Esophagus squamous epithelium (tissue), 5 donors: ENCODE data around the gene POLL. TPM values are rescaled to one million over a fixed set of nuclear protein-coding genes. Genes with fewer than 3 reads are reported as not detected.

Source experiments
- DNase-seq: peaks from one replicate; lab custom pipeline; 2025; lab: John Stamatoyannopoulos, UW
- H3K27ac ChIP-seq, 4 donors: fragments of 200-600 bp; sonication (generic); one replicate each; pipeline ENCODE4 v1.5.1; 2016 to 2019; ENCODE audit warnings: mild to moderate bottlenecking in 1 of 4
- H3K27me3 ChIP-seq, 4 donors: fragments of 200-600 bp; sonication (generic); 1 replicate in 3 of 4; 2 replicates in 1 of 4; pipeline versions ENCODE4 v1.5.1 to v1.6.0; 2017 to 2021; ENCODE audit warnings: antibody characterized with exemption in 1 of 4
- H3K36me3 ChIP-seq, 3 donors: fragments of 200-600 bp; sonication (generic); one replicate each; pipeline ENCODE4 v1.5.1; 2016 to 2019
- H3K4me1 ChIP-seq, 3 donors: fragments of 200-600 bp; sonication (generic); one replicate each; pipeline ENCODE4 v1.5.1; 2017 to 2019
- H3K4me3 ChIP-seq, 4 donors: fragments of 200-600 bp; sonication (generic); 1 replicate in 3 of 4; 2 replicates in 1 of 4; pipeline ENCODE4 v1.5.1; 2016 to 2019; ENCODE audit warnings: mild to moderate bottlenecking in 2 of 4, moderate library complexity in 1 of 4
- H3K9me3 ChIP-seq, 3 donors: fragments of 200-600 bp; sonication (generic); one replicate each; pipeline ENCODE4 v1.5.1; 2016 to 2019
- POLR2A ChIP-seq, 4 donors: fragments of 450-650 bp; IDR thresholded peaks; one replicate each; pipeline ENCODE4 v1.6.1; 2017; ENCODE audit warnings: antibody characterized with exemption in 4 of 4, mild to moderate bottlenecking in 4 of 4, moderate library complexity in 3 of 4
- WGBS, 2 donors: methylation state at CpG; one replicate each; pipeline ENCODE4 v1.1.5; 2018; 5-methylcytosine and 5-hydroxymethylcytosine counted together
- intact Hi-C: fragments of 100-400 bp; cut with DNase I; formaldehyde crosslinking; loops from one replicate; pipeline ENCODE4 v1.15.0; 2022
- total RNA-seq, 4 donors: library from RNA; depleted of rRNA; stranded (reverse); fragments of >200 nt; gene quantifications; one replicate each; pipeline ENCODE4 v1.1.0, GENCODE V29; 2016
- TF ChIP-seq, protein P1 (sequence below), 6 experiments: fragments of 450-650 bp in 4 of 6; fragments of 200-600 bp in 2 of 6; sonication (generic) in 2 of 6; IDR thresholded peaks; one replicate each; pipeline ENCODE4 v1.5.1; 2016 to 2019; ENCODE audit warnings: antibody characterized with exemption in 6 of 6, mild to moderate bottlenecking in 4 of 6, moderate library complexity in 4 of 6
- donor health status: DM: yes; HTN: yes; CAD: no.

The POLL gene
- total RNA-seq, 4 donors from 2014 or later: 10.5 to 23.7 (median 15.0) TPM

DNA sequence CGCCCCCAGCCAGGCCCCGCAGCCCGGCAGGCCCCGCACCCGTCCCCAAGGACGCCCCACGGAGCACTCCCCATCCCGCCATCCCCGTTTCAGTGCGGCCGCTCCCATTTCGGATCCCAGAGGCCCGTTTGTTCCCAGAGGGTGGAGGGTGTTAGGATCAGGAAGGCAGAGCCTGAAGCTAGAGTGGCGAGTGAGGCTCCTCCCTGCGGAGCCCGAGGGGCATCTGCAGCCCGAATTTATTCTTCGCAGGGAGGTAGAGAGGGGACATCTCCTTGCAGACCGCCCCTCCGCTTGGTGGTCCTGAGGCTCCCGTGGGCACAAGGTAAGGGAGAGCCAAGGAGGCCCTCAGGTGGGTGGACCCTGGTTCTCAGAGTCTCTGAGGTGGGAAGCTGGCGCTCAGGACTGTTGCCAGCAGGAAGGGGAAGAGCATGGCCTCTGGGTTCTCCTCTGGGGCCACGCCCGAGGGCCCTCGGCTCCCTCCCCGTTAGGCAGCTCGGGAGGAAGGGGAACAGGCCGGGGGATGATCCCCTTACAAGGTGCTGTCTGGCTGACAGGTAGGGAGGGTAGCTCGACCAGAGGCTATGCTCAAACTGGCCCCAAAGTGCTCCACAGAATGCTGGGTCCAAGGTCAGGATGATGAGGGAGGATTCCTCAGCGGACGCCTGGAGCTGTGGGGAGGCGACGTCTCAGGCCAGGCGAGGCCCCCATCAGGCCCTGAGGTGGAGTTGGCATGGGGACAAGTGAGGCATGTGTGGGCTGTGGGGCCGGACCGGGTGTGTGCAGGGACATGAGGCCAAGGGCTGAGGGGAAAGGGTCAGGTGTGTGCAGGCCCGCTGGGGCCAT, 17.4 kb downstream of the POLL start:
- Histone ChIP-seq H3K4me1 (peaks cover 19 to 32% (median 22%) of the 10 kb centered on the region in 3 donors), H3K36me3 (no peaks in the 10 kb centered on the region), H3K9me3 (peaks cover 0 to 12% (median 7%) of the 10 kb centered on the region in 3 donors), H3K27me3 (peaks cover 0 to 58% (median 13%) of the 10 kb centered on the region in 4 donors), H3K4me3 (peak overlapping the region; percentile 45 to 74 (median 66)), H3K27ac (peak overlapping the region in 2 of 4 donors; percentile 61 to 74)
- intact Hi-C loops: loop anchor here (10.0 kb wide), 1 partner anchor 276 kb away; no protein-coding TSS in a partner anchor
- WGBS, 2 donors: 2 to 48% methylated on average over 6 of the region's 37 CpGs
- TF ChIP-seq, protein P1, sequence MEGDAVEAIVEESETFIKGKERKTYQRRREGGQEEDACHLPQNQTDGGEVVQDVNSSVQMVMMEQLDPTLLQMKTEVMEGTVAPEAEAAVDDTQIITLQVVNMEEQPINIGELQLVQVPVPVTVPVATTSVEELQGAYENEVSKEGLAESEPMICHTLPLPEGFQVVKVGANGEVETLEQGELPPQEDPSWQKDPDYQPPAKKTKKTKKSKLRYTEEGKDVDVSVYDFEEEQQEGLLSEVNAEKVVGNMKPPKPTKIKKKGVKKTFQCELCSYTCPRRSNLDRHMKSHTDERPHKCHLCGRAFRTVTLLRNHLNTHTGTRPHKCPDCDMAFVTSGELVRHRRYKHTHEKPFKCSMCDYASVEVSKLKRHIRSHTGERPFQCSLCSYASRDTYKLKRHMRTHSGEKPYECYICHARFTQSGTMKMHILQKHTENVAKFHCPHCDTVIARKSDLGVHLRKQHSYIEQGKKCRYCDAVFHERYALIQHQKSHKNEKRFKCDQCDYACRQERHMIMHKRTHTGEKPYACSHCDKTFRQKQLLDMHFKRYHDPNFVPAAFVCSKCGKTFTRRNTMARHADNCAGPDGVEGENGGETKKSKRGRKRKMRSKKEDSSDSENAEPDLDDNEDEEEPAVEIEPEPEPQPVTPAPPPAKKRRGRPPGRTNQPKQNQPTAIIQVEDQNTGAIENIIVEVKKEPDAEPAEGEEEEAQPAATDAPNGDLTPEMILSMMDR (IDR thresholded peaks at IDR 0.05): no peak
- no peak for TF ChIP-seq POLR2A (IDR thresholded peaks at IDR 0.05)
- no peak for DNase-seq

DNA sequence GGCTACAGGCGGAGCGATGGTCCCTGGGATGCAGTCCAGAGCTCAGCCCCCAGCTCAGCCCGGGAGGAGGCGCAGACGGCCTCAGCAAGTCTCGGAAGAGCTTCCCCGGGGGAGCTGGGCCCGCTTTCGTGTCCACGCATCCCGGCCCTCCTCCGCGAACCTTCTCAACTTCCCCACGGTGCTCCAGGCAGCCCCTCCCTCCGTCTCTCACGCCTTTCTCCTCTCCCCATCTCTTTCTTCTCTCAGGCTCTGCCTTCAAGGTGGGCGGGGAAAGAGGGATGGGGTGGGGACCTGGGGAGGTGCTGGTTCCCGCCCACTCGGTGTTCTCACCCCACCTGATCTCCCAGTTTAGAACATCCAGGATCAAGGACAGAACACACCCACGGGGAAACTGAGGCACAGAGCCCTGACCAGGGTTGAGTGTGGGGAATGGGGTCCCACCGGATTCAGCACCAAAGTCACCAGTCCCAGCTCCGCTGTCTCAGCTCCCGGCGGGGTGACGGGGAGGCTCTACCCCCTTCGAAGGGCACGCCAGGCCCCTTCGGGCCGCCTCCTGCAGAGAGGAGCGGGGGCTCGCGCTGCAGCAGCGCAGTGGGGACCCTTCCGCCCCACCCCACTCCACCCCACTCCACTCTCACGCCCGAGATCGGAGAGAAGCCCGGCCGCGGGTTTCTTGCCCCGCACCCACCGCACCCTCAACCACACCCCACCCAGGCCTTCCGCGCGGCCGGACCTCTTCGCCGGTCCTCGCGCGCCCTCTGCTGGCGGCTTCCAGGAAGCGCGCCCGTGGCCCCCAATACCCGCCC, 18.2 kb downstream of the POLL start:
- H3K27me3 ChIP-seq: peaks cover 4 to 66% (median 15%) of the 10 kb centered on the region in 4 donors
- peaks cover 19 to 32% (median 22%) of the 10 kb centered on the region in 3 donors for H3K4me1 ChIP-seq
- peak overlapping the region; percentile 45 to 74 (median 66) for H3K4me3 ChIP-seq
- peak overlapping the region in 3 of 4 donors; percentile 61 to 74 (median 66) for H3K27ac ChIP-seq
- 1 to 2% methylated on average over 22 to 30 of the region's 56 CpGs for WGBS, 2 donors
- TF ChIP-seq, protein P1 (IDR thresholded peaks at IDR 0.05): peak; percentile 79 to 96 (median 85)
- no peak for TF ChIP-seq POLR2A (IDR thresholded peaks at IDR 0.05)
- intact Hi-C loops: loop anchor here (5.0 to 10.0 kb wide), 2 partner anchors 275 to 353 kb away; no protein-coding TSS in a partner anchor
- no peaks in the 10 kb centered on the region for H3K36me3 ChIP-seq
- DNase-seq: no peak
- H3K9me3 ChIP-seq: peaks cover 0 to 12% (median 7%) of the 10 kb centered on the region in 3 donors

DNA sequence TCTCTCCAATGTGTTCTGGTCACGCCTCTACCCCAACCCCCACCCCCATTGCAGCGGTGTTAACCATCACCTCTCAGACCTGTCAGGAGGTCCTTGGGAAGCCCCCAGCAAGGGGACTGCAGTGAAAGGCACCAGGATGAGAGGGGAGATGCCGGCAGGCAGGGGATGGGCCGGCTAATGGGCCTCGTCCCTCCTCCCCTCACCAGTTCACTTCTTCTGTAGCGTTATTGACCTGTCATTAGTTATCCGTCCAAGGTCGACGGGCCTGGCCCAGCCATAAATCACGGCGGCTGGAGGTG, 18.8 kb downstream of the POLL start:
- Histone ChIP-seq H3K27ac (no peak overlapping the region), H3K9me3 (peaks cover 0 to 12% (median 7%) of the 10 kb centered on the region in 3 donors), H3K4me3 (peak overlapping the region in 1 of 4 donors; percentile 74), H3K27me3 (peaks cover 4 to 72% (median 15%) of the 10 kb centered on the region in 4 donors), H3K36me3 (no peaks in the 10 kb centered on the region), H3K4me1 (peaks cover 19 to 32% (median 22%) of the 10 kb centered on the region in 3 donors)
- 0 to 4% methylated on average over 1 to 3 of the region's 11 CpGs for WGBS, 2 donors
- intact Hi-C loops: loop anchor here (5.0 kb wide), 1 partner anchor 352 kb away; no protein-coding TSS in a partner anchor
- TF ChIP-seq POLR2A (IDR thresholded peaks at IDR 0.05): no peak
- TF ChIP-seq, protein P1 (IDR thresholded peaks at IDR 0.05): no peak
- DNase-seq: no peak

DNA sequence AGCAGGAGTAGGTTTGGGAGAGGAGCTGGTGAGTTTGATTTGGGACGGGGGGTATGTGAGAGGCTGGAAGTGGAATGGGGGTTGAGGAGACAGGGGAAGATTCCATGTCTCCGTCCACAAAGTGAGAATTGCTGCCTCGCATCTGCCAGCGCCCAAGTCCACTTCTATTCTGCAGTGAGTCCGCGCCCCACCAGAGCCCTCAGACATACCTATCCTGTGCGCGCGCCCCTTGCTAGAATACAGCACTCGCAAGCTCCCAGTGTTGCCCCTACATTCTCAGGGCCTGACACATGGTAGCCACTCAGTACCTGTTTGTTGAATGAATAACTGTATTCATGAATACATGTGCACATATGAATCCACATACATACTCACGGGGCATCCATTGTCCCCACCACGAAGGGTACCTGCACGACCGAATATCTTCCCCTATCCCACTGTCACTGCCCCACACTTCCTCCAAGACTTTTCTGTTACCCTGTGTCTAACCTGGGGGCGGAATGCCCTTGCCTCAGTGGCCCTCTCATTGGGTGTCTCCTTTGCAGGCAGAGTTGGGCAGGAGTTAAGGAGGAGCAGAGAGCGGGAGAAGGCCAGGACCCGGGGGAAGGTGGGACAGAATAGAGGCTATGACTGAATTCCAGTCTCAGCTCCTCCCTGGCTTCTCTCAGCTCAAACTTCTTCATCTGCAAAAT, 19.9 kb downstream of the POLL start:
- intact Hi-C loops: loop anchor here (5.0 kb wide), 1 partner anchor 351 kb away; no protein-coding TSS in a partner anchor
- DNase-seq: no peak

More for the DNA sequence above, 19.9 kb downstream of the POLL start:
- H3K4me3 ChIP-seq: no peak overlapping the region
- no peak overlapping the region for H3K27ac ChIP-seq
- TF ChIP-seq, protein P1 (IDR thresholded peaks at IDR 0.05): no peak
- no peak for TF ChIP-seq POLR2A (IDR thresholded peaks at IDR 0.05)
- H3K36me3 ChIP-seq: no peaks in the 10 kb centered on the region
- H3K9me3 ChIP-seq: peaks cover 0 to 9% (median 7%) of the 10 kb centered on the region in 3 donors
- peaks cover 4 to 82% (median 15%) of the 10 kb centered on the region in 4 donors for H3K27me3 ChIP-seq
- peaks cover 19 to 32% (median 22%) of the 10 kb centered on the region in 3 donors for H3K4me1 ChIP-seq
- WGBS, 2 donors: 83 to 86% methylated on average over 15 to 17 of the region's 17 CpGs
